ENCODE data around the gene EZR.

DNA sequence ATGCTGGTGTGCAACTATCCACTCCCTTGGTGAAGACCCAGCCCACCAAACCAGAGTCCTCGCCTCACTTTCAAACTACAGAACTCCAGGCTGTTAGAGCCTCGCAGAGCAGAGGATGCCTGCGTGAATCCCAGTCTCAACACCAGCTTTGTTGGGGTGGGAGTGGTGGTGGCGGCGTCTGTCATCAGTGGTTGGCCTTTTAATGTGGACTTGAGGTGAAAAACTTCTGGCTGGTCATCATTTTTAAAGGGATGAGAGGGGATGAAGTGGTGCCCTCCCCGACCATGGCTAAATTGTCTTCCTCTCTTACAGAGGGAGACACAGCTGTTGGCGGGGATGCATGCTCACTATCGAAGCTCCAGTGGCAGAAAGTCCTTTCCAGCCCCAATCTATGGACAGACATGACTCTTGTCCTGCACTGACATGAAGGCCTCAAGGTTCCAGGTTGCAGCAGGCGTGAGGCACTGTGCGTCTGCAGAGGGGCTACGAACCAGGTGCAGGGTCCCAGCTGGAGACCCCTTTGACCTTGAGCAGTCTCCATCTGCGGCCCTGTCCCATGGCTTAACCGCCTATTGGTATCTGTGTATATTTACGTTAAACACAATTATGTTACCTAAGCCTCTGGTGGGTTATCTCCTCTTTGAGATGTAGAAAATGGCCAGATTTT, 54.9 kb downstream of the EZR start:
- no peak for TF ChIP-seq POLR2A (IDR thresholded peaks at IDR 0.05)
- TF ChIP-seq, protein P1, sequence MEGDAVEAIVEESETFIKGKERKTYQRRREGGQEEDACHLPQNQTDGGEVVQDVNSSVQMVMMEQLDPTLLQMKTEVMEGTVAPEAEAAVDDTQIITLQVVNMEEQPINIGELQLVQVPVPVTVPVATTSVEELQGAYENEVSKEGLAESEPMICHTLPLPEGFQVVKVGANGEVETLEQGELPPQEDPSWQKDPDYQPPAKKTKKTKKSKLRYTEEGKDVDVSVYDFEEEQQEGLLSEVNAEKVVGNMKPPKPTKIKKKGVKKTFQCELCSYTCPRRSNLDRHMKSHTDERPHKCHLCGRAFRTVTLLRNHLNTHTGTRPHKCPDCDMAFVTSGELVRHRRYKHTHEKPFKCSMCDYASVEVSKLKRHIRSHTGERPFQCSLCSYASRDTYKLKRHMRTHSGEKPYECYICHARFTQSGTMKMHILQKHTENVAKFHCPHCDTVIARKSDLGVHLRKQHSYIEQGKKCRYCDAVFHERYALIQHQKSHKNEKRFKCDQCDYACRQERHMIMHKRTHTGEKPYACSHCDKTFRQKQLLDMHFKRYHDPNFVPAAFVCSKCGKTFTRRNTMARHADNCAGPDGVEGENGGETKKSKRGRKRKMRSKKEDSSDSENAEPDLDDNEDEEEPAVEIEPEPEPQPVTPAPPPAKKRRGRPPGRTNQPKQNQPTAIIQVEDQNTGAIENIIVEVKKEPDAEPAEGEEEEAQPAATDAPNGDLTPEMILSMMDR (IDR thresholded peaks at IDR 0.05), result no peak
